Measurements from ENCODE around the gene RILPL1. TPM values are rescaled to one million over a fixed set of nuclear protein-coding genes. Genes with fewer than 3 reads are reported as not detected.

Gene RILPL1
- total and polyA plus RNA-seq, 2 experiments from 2014 or later: 13.6 to 17.5 TPM

DNA sequence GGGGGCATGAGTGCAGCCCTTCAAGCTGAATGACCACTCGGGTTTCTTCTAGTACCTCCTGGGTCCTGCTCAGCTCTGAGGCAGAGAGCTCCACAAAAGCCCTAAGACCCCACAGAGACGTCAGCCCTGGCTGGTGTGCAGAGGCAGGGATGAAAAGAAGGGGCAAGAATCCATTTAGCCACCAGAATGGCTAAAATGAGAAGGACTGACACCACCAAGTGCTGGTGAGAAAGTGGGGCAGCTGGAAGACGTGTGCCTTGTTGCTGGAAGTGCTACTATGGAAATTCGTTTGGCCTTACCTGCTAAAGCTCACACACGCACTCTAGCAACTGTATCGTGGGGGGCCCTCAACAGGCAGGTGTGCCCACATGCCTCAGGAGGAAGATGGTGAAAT, 26.7 kb downstream of the RILPL1 start:
- Histone ChIP-seq H3K27me3 (no peaks in the 10 kb centered on the region), H3K4me3 (no peak overlapping the region), H3K36me3 (replicated peaks; ENCODE audit: insufficient read depth, low read depth) (no peaks in the 10 kb centered on the region), H3K4me1 (ENCODE audit: insufficient read depth) (no peaks in the 10 kb centered on the region), H3K4me2 (no peak overlapping the region), H3K9me2 (replicated peaks; ENCODE audit: insufficient read depth) (no peaks in the 10 kb centered on the region), H2AFZ (no peak overlapping the region), H4K20me1 (ENCODE audit: insufficient read depth, poor library complexity, severe bottlenecking) (no peaks in the 10 kb centered on the region), H3K27ac (no peak overlapping the region), H3K9me3 (ENCODE audit: low read depth) (no peaks in the 10 kb centered on the region), H3K79me2 (no peaks in the 10 kb centered on the region)
- TF ChIP-seq EZH2 (IDR thresholded peaks at IDR 0.05; ENCODE audit: borderline replicate concordance) (no peak), EZH2phosphoT487 (IDR thresholded peaks at IDR 0.05; ENCODE audit: low read depth, severe bottlenecking, unreplicated experiment) (no peak)
- TF ChIP-seq, protein P1, sequence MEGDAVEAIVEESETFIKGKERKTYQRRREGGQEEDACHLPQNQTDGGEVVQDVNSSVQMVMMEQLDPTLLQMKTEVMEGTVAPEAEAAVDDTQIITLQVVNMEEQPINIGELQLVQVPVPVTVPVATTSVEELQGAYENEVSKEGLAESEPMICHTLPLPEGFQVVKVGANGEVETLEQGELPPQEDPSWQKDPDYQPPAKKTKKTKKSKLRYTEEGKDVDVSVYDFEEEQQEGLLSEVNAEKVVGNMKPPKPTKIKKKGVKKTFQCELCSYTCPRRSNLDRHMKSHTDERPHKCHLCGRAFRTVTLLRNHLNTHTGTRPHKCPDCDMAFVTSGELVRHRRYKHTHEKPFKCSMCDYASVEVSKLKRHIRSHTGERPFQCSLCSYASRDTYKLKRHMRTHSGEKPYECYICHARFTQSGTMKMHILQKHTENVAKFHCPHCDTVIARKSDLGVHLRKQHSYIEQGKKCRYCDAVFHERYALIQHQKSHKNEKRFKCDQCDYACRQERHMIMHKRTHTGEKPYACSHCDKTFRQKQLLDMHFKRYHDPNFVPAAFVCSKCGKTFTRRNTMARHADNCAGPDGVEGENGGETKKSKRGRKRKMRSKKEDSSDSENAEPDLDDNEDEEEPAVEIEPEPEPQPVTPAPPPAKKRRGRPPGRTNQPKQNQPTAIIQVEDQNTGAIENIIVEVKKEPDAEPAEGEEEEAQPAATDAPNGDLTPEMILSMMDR (IDR thresholded peaks at IDR 0.05; ENCODE audit: poor library complexity): no peak
- 95% methylated on average over 6 of the region's 6 CpGs for WGBS (ENCODE audit: low lambda C conversion rate, missing lambda C conversion rate)
- DNase-seq (ENCODE audit: low spot score): no peak

DNA sequence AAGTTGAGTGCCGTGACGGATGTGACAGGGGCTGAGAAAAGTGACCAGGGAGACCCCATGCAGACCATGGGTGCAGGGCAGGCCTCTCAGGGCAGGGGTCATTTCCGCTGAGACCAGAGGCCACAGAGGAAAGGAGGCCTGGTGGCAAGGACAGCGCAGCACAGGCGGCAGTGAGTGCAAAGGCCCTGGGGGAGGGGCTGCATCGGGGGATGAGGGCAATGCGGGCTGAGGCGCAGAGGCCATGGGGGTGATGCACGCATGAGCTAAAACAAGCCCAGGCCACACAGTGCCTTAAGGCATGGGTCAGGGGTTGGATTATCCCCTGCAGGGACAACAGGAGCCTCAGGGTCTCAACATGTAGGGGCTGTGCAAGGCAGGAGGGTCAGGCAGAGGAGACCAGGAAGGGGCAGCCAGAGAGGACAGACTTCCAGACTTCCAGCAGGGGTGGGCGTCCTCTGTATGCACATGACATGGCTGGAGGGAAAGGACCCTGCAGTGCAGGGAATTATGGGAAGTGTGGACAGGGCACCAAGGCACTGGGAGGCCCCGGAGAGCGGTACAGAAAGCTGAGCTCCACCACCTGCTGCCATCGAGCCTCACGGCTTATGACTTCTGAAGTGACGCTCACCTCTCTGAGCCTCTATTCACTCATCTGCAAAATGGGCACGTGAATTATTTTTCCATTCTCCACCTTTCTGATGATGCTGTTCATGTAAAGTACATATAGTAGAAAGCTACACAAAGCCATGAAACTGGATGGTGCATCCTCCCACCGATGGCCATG, 27.3 kb downstream of the RILPL1 start:
- Histone ChIP-seq H3K36me3 (replicated peaks; ENCODE audit: insufficient read depth, low read depth) (no peaks in the 10 kb centered on the region), H3K9me2 (replicated peaks; ENCODE audit: insufficient read depth) (no peaks in the 10 kb centered on the region), H3K79me2 (no peaks in the 10 kb centered on the region), H3K4me3 (no peak overlapping the region), H3K27ac (no peak overlapping the region), H3K4me1 (ENCODE audit: insufficient read depth) (no peaks in the 10 kb centered on the region), H4K20me1 (ENCODE audit: insufficient read depth, poor library complexity, severe bottlenecking) (no peaks in the 10 kb centered on the region), H3K9me3 (ENCODE audit: low read depth) (no peaks in the 10 kb centered on the region), H3K4me2 (no peak overlapping the region), H3K27me3 (no peaks in the 10 kb centered on the region), H2AFZ (no peak overlapping the region)
- DNase-seq (ENCODE audit: low spot score): no peak
- 95% methylated on average over 15 of the region's 17 CpGs for WGBS (ENCODE audit: low lambda C conversion rate, missing lambda C conversion rate)
- TF ChIP-seq, protein P1 (IDR thresholded peaks at IDR 0.05; ENCODE audit: poor library complexity): no peak
- TF ChIP-seq EZH2phosphoT487 (IDR thresholded peaks at IDR 0.05; ENCODE audit: low read depth, severe bottlenecking, unreplicated experiment) (no peak), EZH2 (IDR thresholded peaks at IDR 0.05; ENCODE audit: borderline replicate concordance) (no peak)

DNA sequence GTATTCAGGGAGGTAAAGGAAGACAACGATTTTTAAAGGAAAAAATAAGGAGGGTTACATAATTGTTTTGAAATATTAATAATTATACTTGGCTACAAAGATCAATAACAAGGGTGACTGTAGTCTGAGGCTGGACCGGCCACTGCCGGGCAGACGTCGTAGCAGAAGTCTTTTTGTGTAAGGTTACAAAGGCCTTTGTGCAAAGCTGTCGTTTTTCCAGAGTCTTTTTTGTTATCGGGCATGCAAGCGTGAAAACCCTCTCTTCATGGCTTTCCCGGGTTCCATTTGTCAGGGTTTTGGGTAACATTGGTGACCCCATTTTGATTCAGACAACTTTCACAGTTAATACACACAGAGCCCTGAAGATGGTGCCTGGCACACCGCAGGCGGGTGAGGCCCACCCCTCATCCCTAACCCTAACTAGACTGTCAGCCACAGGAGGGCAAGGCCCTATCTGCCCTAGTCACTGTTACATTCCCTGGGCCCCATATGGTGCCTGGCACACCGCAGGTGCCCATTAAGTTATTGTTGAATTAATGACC, 31.3 kb downstream of the RILPL1 start:
- Histone ChIP-seq H2AFZ (no peak overlapping the region), H4K20me1 (ENCODE audit: insufficient read depth, poor library complexity, severe bottlenecking) (no peaks in the 10 kb centered on the region)

More for the DNA sequence above, 31.3 kb downstream of the RILPL1 start:
- TF ChIP-seq EZH2 (IDR thresholded peaks at IDR 0.05; ENCODE audit: borderline replicate concordance): no peak
- no peak for TF ChIP-seq EZH2phosphoT487 (IDR thresholded peaks at IDR 0.05; ENCODE audit: low read depth, severe bottlenecking, unreplicated experiment)
- TF ChIP-seq, protein P1 (IDR thresholded peaks at IDR 0.05; ENCODE audit: poor library complexity): no peak
- Histone ChIP-seq H3K27me3 (no peaks in the 10 kb centered on the region), H3K36me3 (replicated peaks; ENCODE audit: insufficient read depth, low read depth) (no peaks in the 10 kb centered on the region), H3K4me3 (no peak overlapping the region), H3K27ac (no peak overlapping the region), H3K4me1 (ENCODE audit: insufficient read depth) (no peaks in the 10 kb centered on the region), H3K4me2 (no peak overlapping the region), H3K9me3 (ENCODE audit: low read depth) (no peaks in the 10 kb centered on the region), H3K9me2 (replicated peaks; ENCODE audit: insufficient read depth) (no peaks in the 10 kb centered on the region), H3K79me2 (no peaks in the 10 kb centered on the region)
- no peak for DNase-seq (ENCODE audit: low spot score)
- 96% methylated on average over 12 of the region's 12 CpGs for WGBS (ENCODE audit: low lambda C conversion rate, missing lambda C conversion rate)

All from hepatocyte (in vitro differentiated cells).